Cardiac fibroblast (primary cell): ENCODE results near the gene PLXNA4.

Experiments used
- DNase-seq, 2 donors: peaks; one replicate each; pipeline versions ENCODE4 v3.0.0 to v3.0.0-alpha.2; 2010; ENCODE audit warnings: low read depth in 2 of 2
- H3K4me3 ChIP-seq, 2 donors: replicated peaks in 1 of 2; 1 replicate in 1 of 2; 2 replicates in 1 of 2; pipeline ENCODE4 v1.5.1; 2011; ENCODE audit warnings: low read depth in 2 of 2, low read length in 2 of 2, mild to moderate bottlenecking in 2 of 2, moderate library complexity in 1 of 2
- CTCF ChIP-seq: IDR thresholded peaks from one replicate; pipeline ENCODE4 v1.5.1; 2011; ENCODE audit warnings: low read depth, mild to moderate bottlenecking, low read length, inconsistent platforms

PLXNA4 gene

GRCh38 chr7:132292803-132293202, 283.5 kb downstream of the PLXNA4 start:
- no peak for TF ChIP-seq CTCF
- peak; percentile 34 to 43 for DNase-seq

GRCh38 chr7:132291481-132291880, 284.8 kb downstream of the PLXNA4 start:
- no peak overlapping the region for H3K4me3 ChIP-seq
- DNase-seq: peak in 1 of 2 donors; percentile 6
- no peak for TF ChIP-seq CTCF

More at GRCh38 chr7:132292803-132293202, 283.5 kb downstream of the PLXNA4 start:
- no peak overlapping the region for H3K4me3 ChIP-seq

GRCh38 chr7:132290021-132290420, 286.2 kb downstream of the PLXNA4 start:
- TF ChIP-seq CTCF: no peak

GRCh38 chr7:132286836-132287235, 289.4 kb downstream of the PLXNA4 start:
- no peak for TF ChIP-seq CTCF
- H3K4me3 ChIP-seq: no peak overlapping the region
- DNase-seq: no peak

More at GRCh38 chr7:132290021-132290420, 286.2 kb downstream of the PLXNA4 start:
- DNase-seq: no peak
- no peak overlapping the region for H3K4me3 ChIP-seq

GRCh38 chr7:132280335-132280734, 295.9 kb downstream of the PLXNA4 start:
- TF ChIP-seq CTCF: no peak
- no peak for DNase-seq
- no peak overlapping the region for H3K4me3 ChIP-seq

GRCh38 chr7:132279718-132280117, 296.6 kb downstream of the PLXNA4 start:
- H3K4me3 ChIP-seq: no peak overlapping the region
- no peak for DNase-seq
- TF ChIP-seq CTCF: no peak

GRCh38 chr7:132276976-132277725, 299.1 kb downstream of the PLXNA4 start:
- TF ChIP-seq CTCF: no peak
- no peak overlapping the region for H3K4me3 ChIP-seq
- DNase-seq: peak in 1 of 2 donors; percentile 49
